Ascending aorta (tissue), 2 donors: ENCODE measurements around the gene JAG1. TPM values are rescaled to one million over a fixed set of nuclear protein-coding genes. Genes with fewer than 3 reads are reported as not detected.

Experiments used
- DNase-seq, 2 donors: peaks; one replicate each; pipeline ENCODE4 v3.0.0-alpha.2; 2019; ENCODE audit warnings: low spot score in 2 of 2
- H3K27ac ChIP-seq, 2 donors: fragments of 200-600 bp; sonication (generic); one replicate each; pipeline ENCODE4 v1.5.1; 2016 to 2017; ENCODE audit warnings: mild to moderate bottlenecking in 1 of 2
- H3K27me3 ChIP-seq: fragments of 200-600 bp; sonication (generic); one replicate; pipeline ENCODE4 v1.5.1; 2017
- H3K36me3 ChIP-seq, 2 donors: fragments of 200-600 bp; sonication (generic); one replicate each; pipeline ENCODE4 v1.5.1; 2016
- H3K4me1 ChIP-seq, 2 donors: fragments of 200-600 bp; sonication (generic); one replicate each; pipeline ENCODE4 v1.5.1; 2016 to 2017; ENCODE audit warnings: mild to moderate bottlenecking in 1 of 2
- H3K4me3 ChIP-seq, 2 donors: fragments of 200-600 bp; sonication (generic); one replicate each; pipeline ENCODE4 v1.5.1; 2016 to 2017; ENCODE audit warnings: mild to moderate bottlenecking in 1 of 2
- H3K9me3 ChIP-seq, 2 donors: fragments of 200-600 bp; sonication (generic); one replicate each; pipeline ENCODE4 v1.5.1; 2016
- intact Hi-C: fragments of 100-400 bp; cut with DNase I; formaldehyde crosslinking; loops from one replicate; pipeline ENCODE4 v1.15.1; 2023
- total RNA-seq: library from RNA; depleted of rRNA; stranded (reverse); fragments of >200 nt; gene quantifications from one replicate; pipeline ENCODE4 v1.1.0, GENCODE V29; 2016
- TF ChIP-seq, protein P1 (sequence below), 3 experiments: fragments of 200-600 bp in 2 of 3; fragments of 450-650 bp in 1 of 3; sonication (generic) in 2 of 3; IDR thresholded peaks; one replicate each; pipeline ENCODE4 v1.5.1; 2016 to 2019; ENCODE audit warnings: antibody characterized with exemption in 3 of 3, mild to moderate bottlenecking in 1 of 3, moderate library complexity in 1 of 3

JAG1 gene
- total RNA-seq, 1 donor from 2014 or later, result 101 TPM

DNA sequence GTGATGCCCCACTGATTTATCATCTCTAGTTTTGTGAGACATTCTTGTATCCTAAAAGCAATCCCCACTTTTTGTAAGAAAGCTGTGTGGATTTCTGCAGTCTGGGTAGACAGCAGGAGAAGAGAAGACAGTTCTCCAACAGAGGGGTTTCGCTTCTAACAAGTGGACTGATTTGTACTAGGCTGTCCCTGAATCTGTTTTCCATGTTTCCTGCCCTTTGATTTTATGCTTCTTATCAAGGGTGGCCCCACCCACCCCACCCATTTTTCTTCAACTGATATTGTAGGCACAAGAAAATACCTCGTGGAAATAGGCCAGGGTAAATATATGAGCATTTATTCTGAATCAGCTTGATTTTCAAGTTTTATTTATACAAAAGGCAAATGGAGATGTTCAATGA, 25.7 kb upstream of the JAG1 start:
- TF ChIP-seq, protein P1, sequence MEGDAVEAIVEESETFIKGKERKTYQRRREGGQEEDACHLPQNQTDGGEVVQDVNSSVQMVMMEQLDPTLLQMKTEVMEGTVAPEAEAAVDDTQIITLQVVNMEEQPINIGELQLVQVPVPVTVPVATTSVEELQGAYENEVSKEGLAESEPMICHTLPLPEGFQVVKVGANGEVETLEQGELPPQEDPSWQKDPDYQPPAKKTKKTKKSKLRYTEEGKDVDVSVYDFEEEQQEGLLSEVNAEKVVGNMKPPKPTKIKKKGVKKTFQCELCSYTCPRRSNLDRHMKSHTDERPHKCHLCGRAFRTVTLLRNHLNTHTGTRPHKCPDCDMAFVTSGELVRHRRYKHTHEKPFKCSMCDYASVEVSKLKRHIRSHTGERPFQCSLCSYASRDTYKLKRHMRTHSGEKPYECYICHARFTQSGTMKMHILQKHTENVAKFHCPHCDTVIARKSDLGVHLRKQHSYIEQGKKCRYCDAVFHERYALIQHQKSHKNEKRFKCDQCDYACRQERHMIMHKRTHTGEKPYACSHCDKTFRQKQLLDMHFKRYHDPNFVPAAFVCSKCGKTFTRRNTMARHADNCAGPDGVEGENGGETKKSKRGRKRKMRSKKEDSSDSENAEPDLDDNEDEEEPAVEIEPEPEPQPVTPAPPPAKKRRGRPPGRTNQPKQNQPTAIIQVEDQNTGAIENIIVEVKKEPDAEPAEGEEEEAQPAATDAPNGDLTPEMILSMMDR (IDR thresholded peaks at IDR 0.05), result no peak
- H3K27ac ChIP-seq, result peak overlapping the region in 1 of 2 donors; percentile 30
- no peaks in the 10 kb centered on the region for H3K36me3 ChIP-seq
- intact Hi-C loops, result no loop called here
- no peak for DNase-seq
- peaks cover 0 to 2% of the 10 kb centered on the region in 2 donors for H3K4me1 ChIP-seq
- H3K4me3 ChIP-seq, result no peak overlapping the region
- no peaks in the 10 kb centered on the region for H3K27me3 ChIP-seq
- no peaks in the 10 kb centered on the region for H3K9me3 ChIP-seq

DNA sequence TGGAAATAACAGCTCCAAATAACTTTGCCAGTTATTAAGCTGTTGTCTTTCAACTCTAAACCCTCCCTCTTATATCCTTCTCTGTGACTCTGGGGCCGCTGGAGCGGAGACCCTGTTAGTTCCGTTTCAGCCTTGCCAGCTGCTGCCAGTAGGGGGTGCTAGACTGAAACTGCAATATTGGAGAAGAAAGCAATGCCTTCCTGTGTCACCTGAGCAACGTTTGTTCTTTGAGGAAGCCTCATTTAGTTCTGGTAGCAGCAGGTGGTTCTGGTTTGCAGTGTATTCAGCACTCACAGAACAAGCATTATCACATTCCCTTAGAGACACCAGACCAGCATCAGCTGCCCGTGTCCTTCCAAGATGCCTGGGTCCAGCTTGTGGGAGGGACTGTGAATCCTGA, 22.9 kb upstream of the JAG1 start:
- H3K27ac ChIP-seq, result no peak overlapping the region
- H3K27me3 ChIP-seq, result no peaks in the 10 kb centered on the region
- TF ChIP-seq, protein P1 (IDR thresholded peaks at IDR 0.05), result peak in 2 of 3 experiments; percentile 18 to 30
- H3K4me3 ChIP-seq, result no peak overlapping the region
- peaks cover 0 to 2% of the 10 kb centered on the region in 2 donors for H3K4me1 ChIP-seq
- H3K36me3 ChIP-seq, result no peaks in the 10 kb centered on the region
- intact Hi-C loops, result no loop called here
- DNase-seq, result no peak
- H3K9me3 ChIP-seq, result no peaks in the 10 kb centered on the region

DNA sequence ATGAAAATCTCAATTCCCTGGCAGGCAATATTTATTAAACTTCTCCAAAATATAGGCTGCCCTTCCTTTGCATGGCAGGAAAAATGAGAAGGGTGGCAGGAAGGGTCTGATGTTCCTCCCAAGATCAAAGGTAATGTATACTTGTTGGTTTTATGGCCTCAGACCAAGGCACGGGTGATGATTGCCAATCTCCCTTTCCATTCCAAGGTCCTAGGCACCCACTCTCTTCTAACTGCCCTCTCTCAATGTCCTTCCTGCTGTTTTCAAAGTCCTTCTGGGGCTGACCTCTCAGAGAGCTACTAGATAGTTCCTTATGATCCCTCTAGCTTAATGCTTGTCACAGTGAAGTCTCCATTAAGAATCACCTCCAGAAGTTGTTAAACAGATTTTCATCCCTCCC, 15.6 kb upstream of the JAG1 start:
- H3K4me1 ChIP-seq, result no peaks in the 10 kb centered on the region
- H3K9me3 ChIP-seq, result no peaks in the 10 kb centered on the region
- H3K36me3 ChIP-seq, result no peaks in the 10 kb centered on the region
- H3K27me3 ChIP-seq, result no peaks in the 10 kb centered on the region
- no peak overlapping the region for H3K27ac ChIP-seq
- no peak for DNase-seq
- TF ChIP-seq, protein P1 (IDR thresholded peaks at IDR 0.05), result no peak
- H3K4me3 ChIP-seq, result no peak overlapping the region
- intact Hi-C loops, result no loop called here

DNA sequence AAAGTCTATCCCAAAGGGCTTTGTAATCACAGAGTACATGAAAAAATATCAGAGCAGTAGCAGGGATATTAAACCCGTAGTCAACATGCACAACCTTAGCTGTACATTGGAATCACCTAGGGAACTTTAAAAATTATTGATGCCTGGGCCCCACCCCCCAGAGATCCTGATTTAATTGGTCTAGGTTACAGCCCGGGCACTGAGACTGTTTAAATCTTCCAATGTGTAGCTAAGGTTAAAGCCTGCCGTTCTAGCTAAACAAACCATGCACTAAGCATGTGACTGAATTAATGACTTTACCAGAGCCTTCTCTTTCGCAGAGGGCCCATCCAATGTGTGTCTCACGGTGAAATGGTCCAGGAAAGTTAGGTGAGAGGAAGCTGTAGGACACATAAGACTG, 14.1 kb upstream of the JAG1 start:
- TF ChIP-seq, protein P1 (IDR thresholded peaks at IDR 0.05), result no peak
- Histone ChIP-seq H3K27me3 (no peaks in the 10 kb centered on the region), H3K27ac (no peak overlapping the region), H3K4me1 (no peaks in the 10 kb centered on the region), H3K9me3 (no peaks in the 10 kb centered on the region), H3K36me3 (no peaks in the 10 kb centered on the region), H3K4me3 (no peak overlapping the region)
- no peak for DNase-seq
- intact Hi-C loops, result no loop called here

DNA sequence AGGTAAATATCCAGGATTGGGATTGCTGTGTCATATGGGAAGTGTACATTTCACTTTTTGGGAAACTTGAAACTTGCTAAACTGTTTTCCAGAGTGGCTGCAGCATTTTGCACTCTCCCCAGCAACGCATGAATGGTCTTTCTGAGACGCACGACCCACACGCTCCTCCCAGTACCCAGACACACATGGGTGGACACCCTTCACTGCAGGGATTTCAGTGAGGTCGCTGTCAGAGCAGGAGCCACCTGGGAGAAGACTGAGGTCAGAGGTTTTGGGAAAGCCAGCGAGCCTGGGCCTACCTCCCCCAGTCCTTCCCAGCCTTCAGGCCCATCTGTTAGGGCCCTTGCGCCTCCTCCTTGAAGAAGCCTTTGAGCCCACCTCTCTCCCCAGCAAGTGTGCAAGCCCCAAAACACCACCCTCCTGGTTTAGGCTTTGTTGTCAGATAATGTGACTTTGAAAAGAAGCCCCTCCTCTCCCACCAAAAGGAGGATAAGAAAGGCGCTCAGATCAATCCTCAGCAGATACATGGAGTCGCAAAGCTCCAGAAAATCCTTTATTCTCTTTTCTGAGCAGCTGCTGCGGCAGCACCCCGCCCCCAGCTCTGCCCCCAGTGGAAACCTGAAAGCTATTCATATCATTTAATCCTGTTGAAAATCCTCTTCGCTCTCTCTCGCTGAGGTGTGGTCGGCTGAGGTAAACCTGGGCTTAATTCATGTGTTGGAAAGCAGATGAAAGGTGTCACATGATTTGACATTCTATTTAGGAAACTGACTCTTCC, 12.7 kb upstream of the JAG1 start:
- H3K4me3 ChIP-seq, result no peak overlapping the region
- TF ChIP-seq, protein P1 (IDR thresholded peaks at IDR 0.05), result no peak
- no peak for DNase-seq
- no peaks in the 10 kb centered on the region for H3K4me1 ChIP-seq
- no peaks in the 10 kb centered on the region for H3K27me3 ChIP-seq
- no peaks in the 10 kb centered on the region for H3K9me3 ChIP-seq
- no peak overlapping the region for H3K27ac ChIP-seq
- intact Hi-C loops, result no loop called here
- H3K36me3 ChIP-seq, result no peaks in the 10 kb centered on the region
